OCI-LY7 (cell line): ENCODE data around the gene GRK3. TPM values are rescaled to one million over a fixed set of nuclear protein-coding genes. Genes with fewer than 3 reads are reported as not detected.

ENCODE experiments used
- BruUV-seq: library from RNA; stranded (reverse); fragments of 400-500 nt; replicated peaks from 2 replicates; lab custom pipeline; 2021; lab: Mats Ljungman, UMichigan
- CTCF ChIA-PET: fragments of 300-600 bp; sonication (Branson Sonifier 250); formaldehyde crosslinking; loops from one replicate; lab custom pipeline; 2022; ENCODE audit warnings: antibody characterized with exemption; ENCODE audit not compliant: unreplicated experiment; lab: Charles Lee
- POLR2A ChIA-PET: fragments of 300-600 bp; sonication (Branson Sonifier 250); formaldehyde crosslinking; loops from one replicate; lab custom pipeline; 2022; ENCODE audit warnings: antibody characterized with exemption; lab: Charles Lee
- DNase-seq: peaks from one replicate; pipeline ENCODE4 v3.0.0-alpha.2; 2015; ENCODE audit warnings: low spot score
- H2AFZ ChIP-seq: fragments of 200-600 bp; sonication (generic), shearing (Covaris generic); 2 replicates; pipeline ENCODE4 v1.6.1; 2014; ENCODE audit warnings: mild to moderate bottlenecking, antibody characterized with exemption, low read length, moderate library complexity
- H3K27ac ChIP-seq: fragments of 200-600 bp; sonication (generic); 2 replicates; pipeline ENCODE4 v1.5.1; 2014; ENCODE audit warnings: mixed run types, low read depth, mild to moderate bottlenecking, moderate library complexity, low read length, inconsistent platforms; ENCODE audit not compliant: poor library complexity, severe bottlenecking
- H3K36me3 ChIP-seq: fragments of 200-600 bp; sonication (generic); 2 replicates; pipeline ENCODE4 v1.6.1; 2014; ENCODE audit warnings: mild to moderate bottlenecking, antibody characterized with exemption, low read length, moderate library complexity, mixed read lengths; ENCODE audit not compliant: insufficient read depth
- H3K4me1 ChIP-seq: fragments of 200-600 bp; sonication (generic); 2 replicates; pipeline ENCODE4 v1.5.1; 2014; ENCODE audit warnings: mild to moderate bottlenecking, low read length; ENCODE audit not compliant: insufficient read depth, poor library complexity, severe bottlenecking
- H3K4me2 ChIP-seq: fragments of 200-600 bp; sonication (generic); 2 replicates; pipeline ENCODE4 v1.6.1; 2014; ENCODE audit warnings: mild to moderate bottlenecking, low read length
- H3K4me3 ChIP-seq: fragments of 200-600 bp; sonication (generic); 2 replicates; pipeline ENCODE4 v1.5.1; 2014; ENCODE audit warnings: mild to moderate bottlenecking, low read depth, low read length; ENCODE audit not compliant: poor library complexity, severe bottlenecking
- H3K79me2 ChIP-seq: fragments of 200-600 bp; sonication (generic); 2 replicates; pipeline ENCODE4 v1.6.1; 2016; ENCODE audit warnings: low read depth, mild to moderate bottlenecking, low read length, moderate library complexity, mixed read lengths; ENCODE audit not compliant: insufficient read depth
- H3K9me2 ChIP-seq: fragments of 200-600 bp; sonication (generic); 2 replicates; pipeline ENCODE4 v1.6.1; 2016; ENCODE audit warnings: mild to moderate bottlenecking, low read length, mixed read lengths; ENCODE audit not compliant: insufficient read depth
- H3K9me3 ChIP-seq: fragments of 200-600 bp; sonication (generic); 2 replicates; pipeline ENCODE4 v1.6.1; 2014; ENCODE audit warnings: mild to moderate bottlenecking, mixed run types, low read length, mixed read lengths
- H4K20me1 ChIP-seq: fragments of 200-600 bp; sonication (generic); 2 replicates; pipeline ENCODE4 v1.6.1; 2014; ENCODE audit warnings: mild to moderate bottlenecking, antibody characterized with exemption, low read length, moderate library complexity, mixed read lengths; ENCODE audit not compliant: insufficient read depth
- CTCF ChIP-seq: fragments of 200-600 bp; sonication (generic); conservative IDR thresholded peaks from 2 replicates; pipeline ENCODE4 v1.5.1; 2014; ENCODE audit warnings: mild to moderate bottlenecking, antibody characterized with exemption, low read length, moderate library complexity, mixed read lengths
- EZH2phosphoT487 ChIP-seq: fragments of 200-600 bp; sonication (generic); IDR thresholded peaks from 2 replicates; pipeline ENCODE4 v1.6.1; 2018; ENCODE audit warnings: low read depth, borderline replicate concordance, mild to moderate bottlenecking, mixed run types, antibody characterized with exemption, low read length, moderate library complexity, mixed read lengths
- intact Hi-C: fragments of 100-400 bp; cut with micrococcal nuclease; formaldehyde crosslinking; loops from one replicate; pipeline ENCODE4 v1.10.0; 2022; ENCODE audit not compliant: unreplicated experiment
- total RNA-seq, 2 experiments: library from RNA; depleted of rRNA in 1 of 2; stranded (reverse); fragments of >200 nt in 1 of 2; shearing (Covaris generic) in 1 of 2; gene quantifications; 2 replicates each; pipeline ENCODE4 v1.2.3, GENCODE V29; 2014 to 2022

Gene GRK3
- total RNA-seq, 2 experiments from 2014 or later, result 14.2 to 39.3 TPM

GRCh38 chr22:25692397-25693267 lies 128.2 kb downstream of the GRK3 start:
- no peak for DNase-seq
- intact Hi-C loops, result no loop called here
- POLR2A ChIA-PET, result interaction anchor here (0.6 to 0.7 kb wide), 2 partner anchors 627 to 750 kb away, joined by 3 read pairs; no protein-coding TSS in a partner anchor
- BruUV-seq, result no TSS peak
- Histone ChIP-seq H3K9me2 (no peaks in the 10 kb centered on the region), H4K20me1 (no peaks in the 10 kb centered on the region), H3K9me3 (no peaks in the 10 kb centered on the region), H3K4me2 (no peak overlapping the region), H3K4me1 (no peaks in the 10 kb centered on the region), H3K36me3 (peaks cover 28% of the 10 kb centered on the region; the same call in 1 of the 2 replicates), H2AFZ (no peak overlapping the region), H3K27ac (no peak overlapping the region), H3K4me3 (no peak overlapping the region), H3K79me2 (no peaks in the 10 kb centered on the region)
- TF ChIP-seq CTCF (no peak), EZH2phosphoT487 (no peak)
- CTCF ChIA-PET, result no interaction called here

GRCh38 chr22:25693268-25693565 lies 128.7 kb downstream of the GRK3 start:
- no peak for DNase-seq
- no peaks in the 10 kb centered on the region for H3K9me3 ChIP-seq
- no TSS peak for BruUV-seq
- ChIA-PET CTCF (no interaction called here), POLR2A (interaction anchor here (0.7 kb wide), 1 partner anchor 627 kb away, joined by 3 read pairs; no protein-coding TSS in a partner anchor)
- H2AFZ ChIP-seq, result no peak overlapping the region
- no peak overlapping the region for H3K27ac ChIP-seq
- no peaks in the 10 kb centered on the region for H3K9me2 ChIP-seq
- no peak for TF ChIP-seq EZH2phosphoT487
- TF ChIP-seq CTCF, result no peak
- H3K79me2 ChIP-seq, result no peaks in the 10 kb centered on the region
- no peaks in the 10 kb centered on the region for H4K20me1 ChIP-seq
- no peak overlapping the region for H3K4me2 ChIP-seq
- peaks cover 28% of the 10 kb centered on the region; the same call in 1 of the 2 replicates for H3K36me3 ChIP-seq
- intact Hi-C loops, result no loop called here
- H3K4me1 ChIP-seq, result no peaks in the 10 kb centered on the region
- H3K4me3 ChIP-seq, result no peak overlapping the region
